ENCODE results near the gene CNTN2.

The CNTN2 gene

DNA sequence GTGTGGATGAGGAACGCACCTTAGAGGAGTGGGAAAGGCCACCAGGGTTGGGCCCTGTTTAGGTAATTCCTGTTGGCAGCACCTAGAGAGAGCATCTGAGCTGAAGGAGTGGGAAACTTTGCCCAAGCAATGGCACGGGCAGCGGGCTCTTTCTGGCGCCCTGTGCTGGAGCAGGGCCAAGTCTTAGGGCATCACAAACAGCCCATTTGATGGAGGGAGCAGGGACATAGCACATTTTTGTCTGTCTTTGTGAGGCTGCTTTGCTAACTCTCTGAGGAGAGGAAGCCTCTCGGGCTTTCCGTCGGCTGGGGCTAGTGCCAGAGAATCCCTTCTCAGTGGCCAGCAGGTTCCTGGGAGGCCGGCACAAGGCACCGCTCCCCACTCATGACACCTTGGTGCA lies 22.5 kb upstream of the CNTN2 start:
- no peak for DNase-seq

DNA sequence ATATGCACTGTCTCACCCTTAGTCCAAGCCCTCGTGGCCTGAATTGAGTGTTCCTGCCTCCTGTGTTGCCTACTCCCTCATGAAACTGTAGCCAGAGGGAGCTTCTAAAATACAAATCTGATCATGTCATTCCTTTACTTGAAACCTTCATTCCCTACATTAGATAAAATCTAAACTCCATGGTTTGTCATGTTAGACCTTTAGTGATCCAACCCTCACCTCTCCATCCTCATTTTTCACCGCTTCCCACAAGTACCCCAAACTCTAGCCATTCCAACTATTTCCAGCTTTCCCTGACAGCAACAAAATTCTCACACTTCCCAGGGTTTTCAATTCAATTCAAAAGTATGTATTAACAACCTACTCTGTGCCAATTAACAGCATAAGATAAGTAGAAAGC lies 18.3 kb upstream of the CNTN2 start:
- DNase-seq = no peak

DNA sequence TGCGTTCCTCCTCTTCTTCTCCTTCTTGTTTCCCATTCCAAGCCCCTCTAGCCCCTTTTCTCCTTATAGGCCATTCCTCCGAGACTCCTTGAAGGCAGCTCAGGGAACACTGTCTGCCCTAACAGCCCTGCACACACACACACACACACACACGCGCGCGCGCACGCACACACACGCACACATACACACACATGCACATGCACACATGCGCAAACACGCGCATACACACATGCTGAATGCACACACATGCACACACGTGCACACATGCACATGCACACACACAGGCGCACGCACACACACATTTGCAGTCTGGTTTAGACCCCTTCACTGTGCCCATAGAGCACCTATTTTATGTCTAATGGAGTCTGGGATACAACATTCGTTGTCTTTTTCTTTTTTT lies 17.8 kb upstream of the CNTN2 start:
- DNase-seq = no peak

DNA sequence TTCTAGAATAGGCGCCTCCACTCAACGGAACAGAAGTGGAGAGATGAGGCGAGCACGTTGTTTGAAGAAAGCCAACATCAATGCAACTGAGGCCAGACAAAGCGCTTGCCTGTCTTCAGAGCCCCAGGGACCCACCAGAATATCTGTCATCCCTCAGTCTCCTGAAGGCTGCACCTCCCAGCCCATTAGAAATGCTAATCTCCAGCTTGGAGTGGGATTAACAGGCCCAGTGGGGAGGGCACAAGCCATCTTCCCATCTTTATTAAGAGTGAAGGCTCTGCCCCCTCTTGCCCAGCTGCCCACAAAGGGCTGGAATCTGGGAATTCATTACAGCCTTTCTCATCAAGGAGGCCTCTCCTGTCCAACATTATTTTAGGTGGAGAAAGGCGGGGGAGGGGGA lies 16.8 kb upstream of the CNTN2 start:
- DNase-seq = no peak

DNA sequence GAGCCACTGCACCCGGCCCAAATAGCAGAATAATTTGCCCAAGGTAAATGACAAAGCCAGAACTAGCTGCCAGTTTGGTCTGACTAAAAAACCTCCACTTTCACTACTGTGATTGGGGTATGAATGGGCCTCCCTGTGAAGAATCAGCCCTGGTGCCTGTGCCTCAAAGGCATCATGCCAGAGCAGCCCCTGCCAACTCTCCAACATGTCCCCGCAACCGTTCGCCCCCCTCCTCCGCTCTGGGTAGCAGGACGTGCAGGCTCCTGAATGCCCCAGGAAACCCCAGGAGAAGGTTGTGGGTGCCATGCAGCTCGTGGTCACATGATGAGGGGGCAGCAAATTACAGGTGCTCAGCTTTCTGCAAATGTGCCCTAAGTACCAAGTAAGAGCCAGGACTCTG lies 14.6 kb upstream of the CNTN2 start:
- DNase-seq = no peak

DNA sequence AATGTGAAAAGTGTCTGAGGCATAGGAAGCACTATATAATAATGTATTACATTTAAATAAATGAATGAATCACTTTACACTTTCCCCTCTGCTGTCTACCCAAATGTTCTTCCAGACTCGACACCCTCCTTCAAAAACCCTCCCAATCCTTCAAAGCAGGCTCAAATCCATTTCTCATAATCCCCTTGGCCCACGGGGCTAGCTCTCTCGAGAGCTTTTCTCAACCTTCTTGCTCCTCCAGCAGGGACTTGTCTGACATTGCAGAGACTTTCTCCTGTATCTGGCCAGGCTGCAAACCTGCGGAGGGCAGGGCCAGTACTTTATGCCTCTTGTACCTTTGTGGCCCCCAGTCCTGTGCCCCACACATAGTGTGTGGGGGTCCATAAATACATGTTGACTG lies 14.1 kb upstream of the CNTN2 start:
- no peak for DNase-seq

DNA sequence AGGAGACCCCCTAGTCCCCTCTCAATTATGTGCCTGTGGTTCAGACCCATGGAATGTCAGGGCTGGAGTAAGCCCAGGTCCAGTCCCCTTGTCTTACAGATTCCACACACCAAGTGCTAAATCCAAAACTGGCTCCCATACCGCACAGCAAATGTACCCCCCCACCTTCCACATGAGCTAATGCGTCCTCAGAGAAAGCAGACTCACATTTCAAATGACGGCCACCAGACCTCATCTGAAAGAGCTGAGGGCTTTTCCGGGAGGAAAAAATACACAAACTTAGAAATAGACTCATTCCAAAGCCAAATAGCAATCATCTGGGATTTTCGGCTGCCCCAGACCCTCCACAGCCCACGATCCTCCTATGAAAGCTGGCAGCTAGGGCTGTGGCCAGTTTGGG lies 12.8 kb upstream of the CNTN2 start:
- no peak for DNase-seq

DNA sequence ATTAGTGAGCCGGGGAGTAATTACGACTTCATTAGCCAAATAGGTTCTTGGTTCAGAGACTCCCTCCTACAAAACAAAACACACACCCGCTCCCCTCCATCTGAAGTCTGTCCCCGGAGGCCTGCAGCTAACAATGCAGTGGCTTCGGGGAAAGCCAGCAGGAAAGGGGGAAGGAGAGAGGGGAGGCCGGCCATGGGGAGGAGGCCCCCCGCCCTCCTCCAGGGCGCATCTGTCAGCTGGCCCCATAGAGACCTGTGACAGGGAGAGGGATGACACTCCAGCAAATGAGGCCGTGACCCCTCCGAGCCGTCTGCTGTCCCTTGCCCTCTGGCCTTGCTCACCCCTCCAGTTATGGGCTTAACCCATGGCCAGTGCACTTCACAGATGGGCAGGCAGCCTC lies 12.1 kb upstream of the CNTN2 start:
- no peak for DNase-seq

DNA sequence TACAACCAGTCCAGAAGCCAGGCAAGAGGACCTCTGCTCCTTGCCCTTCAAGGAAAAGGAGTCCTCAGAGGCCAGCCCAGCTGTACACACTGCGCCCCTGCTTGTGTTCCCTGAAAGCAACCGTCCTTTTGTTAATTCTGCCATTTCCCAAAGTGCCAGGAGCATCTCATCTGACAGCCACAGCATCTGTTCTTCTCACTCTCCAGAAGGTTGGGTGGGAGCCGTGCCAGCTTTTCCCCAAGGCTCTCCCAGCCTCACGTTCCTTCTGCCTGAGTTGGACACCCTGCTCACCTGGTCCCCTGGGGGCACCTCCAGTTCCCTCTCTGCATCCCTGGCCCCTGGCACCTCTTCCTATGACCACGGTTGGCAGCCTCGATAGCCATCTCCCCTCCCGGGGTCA lies 10.5 kb upstream of the CNTN2 start:
- no peak for DNase-seq

DNA sequence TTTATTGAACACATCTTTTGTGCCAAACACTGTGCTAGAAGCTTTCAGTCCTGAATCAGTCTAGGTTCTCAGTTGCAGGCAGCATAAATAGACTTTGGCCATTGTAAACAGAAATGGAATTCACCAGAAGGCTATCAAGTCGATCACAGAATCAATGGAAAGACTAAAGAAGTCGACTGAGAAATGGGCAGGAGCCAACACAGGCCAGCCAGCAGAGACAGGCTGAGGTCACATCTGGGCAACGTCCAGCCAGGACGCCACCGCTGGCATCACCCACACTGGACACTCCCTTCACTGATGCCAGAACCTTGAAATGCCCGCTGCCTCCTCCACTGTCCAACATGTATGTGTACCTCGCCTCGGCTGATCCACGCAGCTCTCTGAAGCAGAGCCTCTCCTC lies 5.5 kb upstream of the CNTN2 start:
- no peak for DNase-seq

DNA sequence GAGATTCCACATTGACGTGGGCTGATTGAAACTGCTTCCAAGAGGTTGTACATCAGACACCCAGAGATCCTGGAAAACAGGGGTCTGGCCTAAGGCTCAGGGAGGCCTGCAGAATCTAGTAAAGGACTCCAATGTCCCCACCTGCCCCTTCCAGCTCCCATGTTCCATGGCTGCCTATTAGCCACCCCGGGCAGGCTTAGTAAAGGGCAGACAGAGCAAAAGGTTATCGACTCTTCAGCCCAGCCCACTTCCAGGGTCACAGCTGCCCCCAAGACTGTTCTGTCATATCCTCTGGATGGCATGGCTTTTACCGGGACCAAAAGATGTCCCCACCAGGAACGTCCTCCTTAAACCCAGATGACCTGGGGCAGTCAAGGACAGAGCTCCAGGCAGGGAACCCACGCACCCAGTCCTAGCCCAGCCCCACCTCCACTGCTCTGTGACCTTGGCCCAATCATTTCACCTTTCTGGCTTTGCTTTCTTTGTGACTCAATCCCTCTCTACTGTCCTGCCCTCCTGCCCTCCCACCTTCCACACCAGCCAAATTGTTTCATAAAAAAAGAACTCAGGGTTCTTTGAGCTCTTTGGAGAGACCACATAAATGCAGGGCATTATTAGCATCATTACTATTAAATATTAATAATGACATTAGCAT lies 4.8 kb upstream of the CNTN2 start:
- DNase-seq = no peak

DNA sequence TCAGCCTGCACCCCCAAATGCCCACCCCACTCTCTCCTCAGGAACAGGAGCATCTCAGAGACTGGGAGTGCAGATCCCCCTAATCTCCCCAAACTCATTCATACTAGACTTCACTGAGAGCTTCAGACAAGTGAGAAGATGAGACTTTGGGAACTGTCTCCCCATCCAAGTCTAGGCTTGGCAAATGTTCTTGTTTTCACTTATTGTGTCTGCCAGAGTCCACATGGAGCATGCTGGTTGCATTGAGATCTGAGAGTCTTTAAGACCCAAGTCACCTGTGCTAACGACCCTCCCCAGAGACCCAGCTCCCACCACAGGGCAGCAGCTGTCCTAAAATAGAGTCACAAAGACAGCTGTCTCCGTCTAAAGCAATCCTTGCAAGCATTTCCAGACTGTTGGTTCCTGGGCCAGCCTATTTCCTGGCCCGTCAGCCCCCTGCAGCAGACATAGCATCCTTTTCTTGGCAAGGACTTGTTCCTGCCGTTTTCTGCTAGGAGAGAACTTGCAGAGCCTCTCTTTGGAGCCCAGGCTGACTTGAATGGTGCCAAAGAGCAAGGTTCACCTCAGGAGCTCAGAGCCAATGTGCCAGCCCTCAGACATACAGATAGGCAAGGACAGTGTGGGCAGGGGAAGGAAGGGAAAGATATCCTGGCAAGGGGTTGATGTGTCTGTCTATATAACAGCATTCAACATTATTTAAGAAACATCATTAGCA lies 1.9 kb upstream of the CNTN2 start:
- no peak for DNase-seq

DNA sequence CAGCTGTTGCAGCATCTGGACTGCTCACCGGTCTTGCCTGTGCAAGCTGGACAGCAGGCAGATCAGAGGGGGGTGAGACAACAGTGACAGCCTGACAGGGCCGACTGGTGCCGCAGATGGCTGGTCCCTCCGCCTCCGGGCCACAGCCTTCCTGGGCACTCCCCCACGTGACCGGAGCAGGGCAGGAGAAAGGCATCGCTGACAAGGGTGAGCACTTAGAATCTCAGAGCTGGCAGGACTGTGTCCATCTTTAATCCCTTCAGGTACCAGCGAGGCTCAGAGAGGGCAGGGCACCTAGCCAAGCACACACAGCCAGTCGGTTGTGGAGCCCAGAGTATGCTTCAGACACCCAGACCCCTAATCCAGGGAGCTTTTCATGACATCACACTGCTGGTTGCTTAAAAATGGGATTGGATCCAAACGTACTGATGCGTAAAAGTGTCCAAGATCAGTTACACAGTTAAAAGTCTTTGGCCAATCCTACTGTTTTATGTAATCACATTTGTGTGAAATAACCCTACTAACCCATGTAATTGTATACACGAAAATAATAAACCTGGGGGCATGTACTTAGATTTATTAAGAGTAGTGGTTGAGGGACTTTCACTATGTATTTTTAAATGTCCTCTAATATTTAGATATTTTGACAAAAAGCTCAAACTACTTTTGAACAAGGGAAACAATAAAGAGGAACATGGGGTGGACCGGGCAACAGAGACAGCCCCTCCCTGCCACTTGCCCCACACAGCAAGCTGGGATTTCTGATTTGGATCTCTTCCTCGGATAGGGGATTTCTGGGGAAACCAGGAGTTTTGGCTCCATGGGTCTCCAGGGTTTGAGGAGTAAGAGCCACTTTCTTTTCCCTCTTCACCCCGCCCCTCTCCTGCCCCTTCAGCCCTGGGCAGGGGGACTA lies 758 bp upstream of the CNTN2 start:
- no peak for DNase-seq

DNA sequence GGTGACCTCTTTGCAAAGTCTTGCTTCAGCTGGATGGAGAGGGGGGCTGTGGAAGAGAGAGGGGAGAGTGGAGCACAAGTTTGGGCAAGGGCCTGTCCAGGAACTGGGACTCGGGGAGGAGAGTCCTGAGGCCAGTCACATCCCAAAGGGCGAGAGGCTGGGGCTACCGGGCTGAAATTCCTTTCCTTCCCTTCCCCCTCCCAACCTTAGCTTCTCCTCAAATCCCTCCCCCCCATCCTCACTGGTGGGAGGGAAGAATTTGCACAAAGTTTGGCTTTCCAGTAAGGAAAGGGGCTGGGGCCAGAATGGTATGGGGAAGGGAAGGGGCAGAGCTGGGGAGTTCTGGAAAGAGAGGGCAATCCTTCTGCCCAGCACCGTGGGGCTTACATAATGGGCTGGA lies 854 bp downstream of the CNTN2 start:
- no peak for DNase-seq

DNA sequence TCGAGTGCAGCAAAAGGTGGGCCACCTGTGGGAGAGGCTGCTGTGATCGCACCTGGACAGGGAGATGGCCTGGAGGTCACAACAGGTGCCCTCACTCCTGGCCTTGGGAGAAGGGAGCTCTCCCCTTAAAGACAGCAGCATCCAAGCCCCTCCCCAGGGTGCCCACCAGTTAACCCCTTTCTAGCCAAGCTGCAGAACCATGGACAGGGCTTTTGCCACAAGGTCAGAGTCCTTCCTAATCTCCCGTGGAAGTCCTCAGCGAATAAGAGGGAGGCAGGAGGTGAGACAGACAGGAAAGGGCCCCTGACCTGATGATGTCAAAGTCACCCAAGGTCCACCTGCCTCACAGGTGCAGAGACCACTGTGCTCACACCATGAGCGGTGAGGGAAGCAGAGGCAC lies 1.7 kb downstream of the CNTN2 start:
- DNase-seq = no peak

DNA sequence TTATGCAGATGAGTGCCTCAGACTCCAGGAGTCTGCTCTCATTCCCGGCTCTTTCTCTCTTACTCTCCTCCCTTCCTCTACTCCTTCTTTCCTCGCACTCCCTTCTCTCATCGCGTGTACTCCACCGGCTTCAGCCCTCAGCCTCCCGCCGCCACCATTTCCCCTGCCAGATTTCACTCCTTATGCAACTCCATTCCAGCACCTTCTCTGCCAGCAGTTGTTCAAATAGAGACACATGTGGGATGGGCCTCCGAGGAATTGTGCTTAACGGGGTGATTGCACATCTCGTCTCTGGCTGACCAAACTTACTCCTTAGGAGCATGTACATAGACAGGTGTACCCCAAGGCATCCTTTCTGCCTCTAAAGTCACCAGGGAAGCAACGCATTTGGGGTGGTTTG lies 2.1 kb downstream of the CNTN2 start:
- no peak for DNase-seq

DNA sequence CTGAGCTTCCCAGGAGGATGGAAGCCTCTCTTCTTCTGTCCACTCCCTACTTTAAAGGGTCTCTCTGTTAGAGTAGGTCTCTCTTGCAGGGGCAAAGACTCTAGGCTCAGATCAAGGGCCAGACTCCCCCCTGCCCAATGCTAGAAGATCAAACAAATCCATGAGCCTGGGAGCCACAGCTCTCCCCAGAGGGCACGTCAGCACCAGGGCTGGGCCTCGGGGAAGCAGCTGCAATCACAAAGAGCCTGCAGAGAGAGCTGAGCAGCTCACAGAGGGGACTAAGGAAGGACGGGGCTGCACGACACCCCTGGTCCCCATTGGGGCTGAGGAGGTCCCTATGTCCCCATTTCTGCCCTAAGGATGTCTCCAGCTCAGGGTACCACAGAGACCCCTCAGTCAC lies 3.9 kb downstream of the CNTN2 start:
- DNase-seq = no peak

DNA sequence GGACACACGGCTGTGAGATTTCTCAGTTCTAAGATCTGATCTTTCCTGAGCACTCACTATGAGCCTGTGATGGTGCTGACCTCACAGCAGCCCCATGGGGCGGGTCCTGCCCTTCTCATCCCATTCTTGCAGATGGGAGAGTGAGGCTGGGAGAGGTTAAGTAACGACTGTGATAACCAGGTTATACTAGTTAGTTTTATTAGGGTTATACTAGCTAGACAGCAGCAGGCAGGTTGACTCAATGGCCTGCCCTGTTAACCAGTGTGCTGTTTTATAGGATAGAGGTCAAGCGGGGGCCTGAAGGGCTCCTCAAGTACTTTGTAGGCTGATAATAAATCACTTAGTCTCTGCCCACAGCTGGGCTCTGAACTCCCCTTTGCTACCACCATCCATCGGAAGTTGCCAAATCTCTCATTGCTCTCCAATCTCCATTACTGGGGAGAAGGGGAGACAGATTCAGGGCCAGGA lies 4.8 kb downstream of the CNTN2 start:
- DNase-seq = no peak

DNA sequence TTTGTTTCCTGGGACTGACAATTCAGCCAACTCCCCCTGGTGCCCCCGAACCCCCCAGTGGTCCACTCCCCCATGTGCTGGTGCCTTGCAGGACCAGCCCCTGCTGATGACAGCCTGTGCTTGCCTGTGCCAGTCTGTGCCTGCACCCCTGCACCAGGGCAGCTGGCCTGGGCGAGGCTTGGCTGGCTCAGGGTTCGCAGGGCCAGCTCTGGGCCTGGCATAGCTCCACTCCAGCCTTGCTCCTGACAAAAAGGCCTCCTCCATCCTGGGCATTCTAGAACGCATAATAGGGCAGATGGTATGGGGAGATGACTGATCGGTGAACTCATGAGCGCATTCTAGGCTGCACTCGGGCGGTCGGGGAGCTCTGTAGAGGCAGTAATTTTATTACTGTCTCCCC lies 5.4 kb downstream of the CNTN2 start:
- no peak for DNase-seq

DNA sequence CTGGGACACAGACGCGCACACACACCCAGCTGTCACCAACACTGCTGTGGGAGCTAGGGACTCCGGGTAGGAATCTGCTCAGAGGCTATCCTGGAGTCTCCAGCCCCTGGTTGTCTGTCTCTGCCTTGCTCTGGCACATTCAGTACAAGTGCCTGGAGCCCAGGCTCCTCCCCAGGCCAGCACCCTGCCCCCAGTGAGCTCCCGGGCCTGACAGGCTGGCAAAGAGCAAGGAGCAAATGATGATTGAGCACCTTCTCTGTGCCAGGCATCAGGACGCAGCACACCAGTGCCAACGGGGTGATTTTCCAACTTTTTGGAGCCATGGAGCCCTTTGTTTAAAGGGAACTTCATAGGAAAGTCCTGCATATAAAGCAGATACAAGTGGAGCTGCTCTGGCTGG lies 6.5 kb downstream of the CNTN2 start:
- DNase-seq = no peak

DNA sequence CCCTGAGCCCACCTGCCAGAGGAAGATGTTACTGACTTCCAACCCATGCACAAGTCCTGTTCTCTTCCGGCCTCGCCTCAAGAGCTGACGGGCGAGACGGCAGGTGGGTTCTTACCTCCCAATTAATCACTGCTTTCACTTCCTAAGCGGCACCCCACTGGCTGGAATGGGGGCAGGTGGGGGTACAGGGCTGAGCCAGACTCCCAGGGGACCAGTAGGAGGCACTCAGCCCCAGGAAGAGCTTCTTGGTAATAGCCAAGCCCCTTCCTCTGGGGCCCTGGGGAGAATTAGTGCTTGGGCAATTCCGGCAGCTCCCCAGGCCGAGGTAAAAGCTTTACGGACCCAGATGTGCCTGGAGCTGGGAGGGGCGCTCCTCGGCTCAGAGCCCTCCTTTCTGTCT lies 9.7 kb downstream of the CNTN2 start:
- no peak for DNase-seq

DNA sequence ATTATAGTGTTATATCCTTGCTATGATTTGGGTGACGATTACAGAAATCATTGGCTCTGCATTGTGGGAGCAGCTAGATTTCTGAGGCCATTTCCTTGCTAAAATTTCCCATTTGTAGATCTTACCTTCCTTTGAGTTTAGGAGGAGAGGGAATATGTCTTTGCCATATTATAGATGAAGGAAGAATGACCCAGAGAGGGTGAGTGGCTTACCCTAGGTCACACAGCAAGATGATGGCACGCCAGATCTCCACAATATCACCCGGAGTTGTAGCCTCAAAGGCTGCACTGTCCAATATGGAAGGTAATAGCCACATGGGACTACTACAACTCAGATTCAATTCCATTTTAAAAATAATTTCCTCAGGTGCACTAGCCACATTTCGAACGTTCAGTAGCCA lies 10.3 kb downstream of the CNTN2 start:
- DNase-seq = no peak

DNA sequence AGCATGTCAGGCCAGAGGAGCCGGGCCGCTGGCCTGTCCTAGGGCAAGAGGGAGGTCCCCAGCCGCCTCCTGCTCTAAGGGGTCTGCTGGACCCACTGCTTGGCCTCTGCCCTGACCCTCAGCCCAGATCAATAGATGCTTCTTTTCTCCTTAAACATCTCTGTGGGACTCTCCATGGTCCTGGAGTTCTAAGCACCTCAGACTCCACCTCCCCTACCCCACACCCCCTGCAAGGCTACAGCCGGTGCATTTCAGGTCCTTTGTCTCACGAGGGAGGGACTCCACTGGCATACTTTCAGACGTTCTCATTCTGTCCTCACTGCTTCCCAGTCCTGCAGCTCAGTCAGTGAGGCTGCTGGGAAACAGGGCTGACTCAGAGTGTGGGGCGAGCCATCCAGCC lies 11.0 kb downstream of the CNTN2 start:
- DNase-seq = no peak

DNA sequence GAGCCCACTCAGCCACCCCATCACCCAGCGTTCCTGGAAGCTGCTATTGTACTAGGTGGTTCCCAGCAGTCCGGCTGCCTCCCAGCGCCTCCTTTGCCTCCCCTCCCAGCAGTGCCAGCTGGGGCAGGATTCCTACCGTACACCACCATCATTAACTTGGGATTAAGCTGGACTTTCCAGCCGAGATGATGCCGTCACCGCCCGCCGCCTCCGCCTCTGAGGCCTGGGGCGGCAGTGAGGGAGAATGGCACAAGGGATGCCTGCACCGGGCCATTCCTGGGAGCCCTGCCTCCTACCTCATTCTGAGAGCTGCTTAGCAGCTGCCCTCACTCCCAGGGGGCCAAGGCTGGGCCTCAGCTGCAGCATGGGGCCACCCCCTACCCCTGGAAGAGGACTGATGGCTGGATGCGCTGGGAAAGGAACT lies 13.2 kb downstream of the CNTN2 start:
- DNase-seq = no peak

Data from fibroblast of upper back skin (primary cell).